ENCODE results near the gene BPIFB3.
"Not testable (repeated sequence)": the region's sequence is repeated elsewhere in the genome, so short reads cannot be mapped to it uniquely, and the experiment has no call there.

Gene BPIFB3

GRCh38 chr20:33095902-33096584, 42.3 kb downstream of the BPIFB3 start:
- DNase-seq = peak; percentile 45
- H3K4me3 ChIP-seq (ENCODE audit: low read depth, low read length); H3K36me3 ChIP-seq (replicated peaks); in situ Hi-C loops (cut with HindIII; ENCODE audit: low pct_ligation_motif_present, low sequenced_read_pairs); H3K27ac ChIP-seq; H3K27me3 ChIP-seq (replicated peaks): not testable (repeated sequence)
- TF ChIP-seq, protein P1, sequence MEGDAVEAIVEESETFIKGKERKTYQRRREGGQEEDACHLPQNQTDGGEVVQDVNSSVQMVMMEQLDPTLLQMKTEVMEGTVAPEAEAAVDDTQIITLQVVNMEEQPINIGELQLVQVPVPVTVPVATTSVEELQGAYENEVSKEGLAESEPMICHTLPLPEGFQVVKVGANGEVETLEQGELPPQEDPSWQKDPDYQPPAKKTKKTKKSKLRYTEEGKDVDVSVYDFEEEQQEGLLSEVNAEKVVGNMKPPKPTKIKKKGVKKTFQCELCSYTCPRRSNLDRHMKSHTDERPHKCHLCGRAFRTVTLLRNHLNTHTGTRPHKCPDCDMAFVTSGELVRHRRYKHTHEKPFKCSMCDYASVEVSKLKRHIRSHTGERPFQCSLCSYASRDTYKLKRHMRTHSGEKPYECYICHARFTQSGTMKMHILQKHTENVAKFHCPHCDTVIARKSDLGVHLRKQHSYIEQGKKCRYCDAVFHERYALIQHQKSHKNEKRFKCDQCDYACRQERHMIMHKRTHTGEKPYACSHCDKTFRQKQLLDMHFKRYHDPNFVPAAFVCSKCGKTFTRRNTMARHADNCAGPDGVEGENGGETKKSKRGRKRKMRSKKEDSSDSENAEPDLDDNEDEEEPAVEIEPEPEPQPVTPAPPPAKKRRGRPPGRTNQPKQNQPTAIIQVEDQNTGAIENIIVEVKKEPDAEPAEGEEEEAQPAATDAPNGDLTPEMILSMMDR (IDR thresholded peaks at IDR 0.05; ENCODE audit: low read depth, low read length, missing control alignments) = peak; percentile 81

GRCh38 chr20:33097001-33097400, 43.3 kb downstream of the BPIFB3 start:
- H3K27ac ChIP-seq = no peak overlapping the region
- no peaks in the 10 kb centered on the region for H3K27me3 ChIP-seq (replicated peaks)
- TF ChIP-seq, protein P1 (IDR thresholded peaks at IDR 0.05; ENCODE audit: low read depth, low read length, missing control alignments) = no peak
- in situ Hi-C loops (cut with HindIII; ENCODE audit: low pct_ligation_motif_present, low sequenced_read_pairs) = no loop called here
- H3K36me3 ChIP-seq (replicated peaks) = no peaks in the 10 kb centered on the region
- no peak overlapping the region for H3K4me3 ChIP-seq (ENCODE audit: low read depth, low read length)
- no peak for DNase-seq

DNA sequence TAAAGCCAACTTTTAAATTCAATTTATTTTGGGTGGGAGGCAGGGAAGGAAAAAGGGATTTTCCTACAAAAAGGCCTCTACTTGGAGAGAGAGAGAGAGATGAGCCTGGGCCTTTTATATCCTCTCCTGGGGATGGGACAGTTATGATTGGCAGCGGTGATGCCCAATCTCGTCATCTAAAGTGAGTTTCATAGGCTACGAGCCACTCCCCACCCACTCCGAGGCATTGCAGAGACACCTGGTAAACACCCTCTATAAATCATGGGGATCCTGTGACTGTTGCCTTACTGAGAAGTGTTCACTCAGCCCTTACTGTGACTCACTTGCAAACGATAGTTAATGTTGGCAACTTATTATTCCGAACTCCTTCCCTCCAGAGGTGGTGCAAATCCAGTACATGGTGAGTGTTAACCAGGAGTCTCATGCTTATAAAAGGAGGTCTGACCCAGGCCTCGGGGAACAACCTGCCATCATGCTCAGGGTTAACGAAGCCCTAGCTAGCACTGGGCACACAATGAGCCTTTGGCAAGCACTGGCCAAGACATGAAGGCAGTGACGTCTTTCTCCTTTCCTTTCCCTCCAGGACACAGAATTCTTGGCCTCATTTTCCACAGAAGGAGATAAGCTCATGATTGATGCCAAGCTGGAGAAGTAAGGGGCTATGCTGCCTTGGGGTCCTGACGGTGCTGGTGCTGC, 46.3 kb downstream of the BPIFB3 start:
- TF ChIP-seq, protein P1 (IDR thresholded peaks at IDR 0.05; ENCODE audit: low read depth, low read length, missing control alignments) = no peak
- Histone ChIP-seq H3K27me3 (replicated peaks) (no peaks in the 10 kb centered on the region), H3K36me3 (replicated peaks) (no peaks in the 10 kb centered on the region), H3K4me3 (ENCODE audit: low read depth, low read length) (no peak overlapping the region), H3K27ac (no peak overlapping the region)
- no peak for DNase-seq
- in situ Hi-C loops (cut with HindIII; ENCODE audit: low pct_ligation_motif_present, low sequenced_read_pairs) = no loop called here

- Histone ChIP-seq H3K36me3 (replicated peaks) (no peaks in the 10 kb centered on the region), H3K4me3 (ENCODE audit: low read depth, low read length) (no peak overlapping the region), H3K27me3 (replicated peaks) (no peaks in the 10 kb centered on the region), H3K27ac (no peak overlapping the region)
- TF ChIP-seq, protein P1 (IDR thresholded peaks at IDR 0.05; ENCODE audit: low read depth, low read length, missing control alignments) = no peak
- no peak for DNase-seq
- in situ Hi-C loops (cut with HindIII; ENCODE audit: low pct_ligation_motif_present, low sequenced_read_pairs) = no loop called here
Measured at GRCh38 chr20:33103556-33103955, 49.9 kb downstream of the BPIFB3 start.

DNA sequence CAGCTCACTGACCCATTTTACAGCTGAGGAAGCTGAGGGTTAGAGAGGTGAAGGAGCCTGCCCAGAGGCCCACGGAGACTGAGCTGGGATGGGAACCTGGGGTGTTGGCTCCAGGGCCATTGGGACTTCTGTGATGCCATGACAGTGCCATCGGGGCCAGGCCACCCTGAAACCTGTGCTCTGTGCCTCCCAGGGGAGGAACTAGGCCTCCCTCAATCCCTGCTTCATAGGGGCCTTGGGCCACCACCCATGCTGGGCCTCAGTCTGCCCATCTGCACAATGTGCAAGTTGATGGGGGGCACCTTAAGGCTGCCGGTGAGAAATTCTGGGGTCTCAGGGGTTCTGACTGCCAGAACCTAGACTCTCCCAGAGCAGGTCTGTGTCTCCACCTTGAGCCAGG, 50.6 kb downstream of the BPIFB3 start:
- in situ Hi-C loops (cut with HindIII; ENCODE audit: low pct_ligation_motif_present, low sequenced_read_pairs) = no loop called here

More for the DNA sequence above, 50.6 kb downstream of the BPIFB3 start:
- Histone ChIP-seq H3K27ac (no peak overlapping the region), H3K4me3 (ENCODE audit: low read depth, low read length) (no peak overlapping the region), H3K36me3 (replicated peaks) (no peaks in the 10 kb centered on the region), H3K27me3 (replicated peaks) (no peaks in the 10 kb centered on the region)
- DNase-seq = no peak
- TF ChIP-seq, protein P1 (IDR thresholded peaks at IDR 0.05; ENCODE audit: low read depth, low read length, missing control alignments) = no peak

All from brain microvascular endothelial cell (primary cell).